ENCODE measurements around the gene DMD.

DNA sequence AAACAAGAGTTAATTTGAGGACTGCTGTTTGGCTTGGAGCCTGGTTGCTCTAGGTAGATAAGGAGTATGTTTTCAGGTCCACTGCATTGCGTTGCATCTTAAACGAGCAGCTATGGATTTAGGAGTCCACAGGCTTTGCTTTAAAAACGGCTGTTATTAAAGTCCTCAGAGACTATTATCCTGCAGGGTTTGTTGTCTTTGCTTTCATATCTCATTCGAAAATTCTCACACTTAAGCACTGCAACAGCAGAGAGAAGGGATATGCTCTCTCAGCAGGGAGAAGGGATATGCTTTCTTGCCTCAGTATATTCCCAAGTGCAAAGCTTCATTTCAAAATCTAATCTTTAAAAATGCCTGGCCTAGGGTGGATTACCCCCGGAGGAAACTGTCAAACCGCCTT lies 1694.8 kb downstream of the DMD start:
- TF ChIP-seq TAF1 (IDR thresholded peaks at IDR 0.05; ENCODE audit: borderline replicate concordance, low read depth, low read length) (no peak), POLR2AphosphoS5 (IDR thresholded peaks at IDR 0.05; ENCODE audit: low read depth, low read length) (no peak), POLR2A (IDR thresholded peaks at IDR 0.05; ENCODE audit: low read depth, low read length) (no peak)
